OCI-LY7 (cell line): ENCODE results near the gene SLAMF6. TPM values are rescaled to one million over a fixed set of nuclear protein-coding genes. Genes with fewer than 3 reads are reported as not detected.

ENCODE experiments used
- BruUV-seq: library from RNA; stranded (reverse); fragments of 400-500 nt; replicated peaks from 2 replicates; lab custom pipeline; 2021; lab: Mats Ljungman, UMichigan
- CTCF ChIA-PET: fragments of 300-600 bp; sonication (Branson Sonifier 250); formaldehyde crosslinking; loops from one replicate; lab custom pipeline; 2022; ENCODE audit warnings: antibody characterized with exemption; ENCODE audit not compliant: unreplicated experiment; lab: Charles Lee
- POLR2A ChIA-PET: fragments of 300-600 bp; sonication (Branson Sonifier 250); formaldehyde crosslinking; loops from one replicate; lab custom pipeline; 2022; ENCODE audit warnings: antibody characterized with exemption; lab: Charles Lee
- DNase-seq: peaks from one replicate; pipeline ENCODE4 v3.0.0-alpha.2; 2015; ENCODE audit warnings: low spot score
- H2AFZ ChIP-seq: fragments of 200-600 bp; sonication (generic), shearing (Covaris generic); 2 replicates; pipeline ENCODE4 v1.6.1; 2014; ENCODE audit warnings: mild to moderate bottlenecking, antibody characterized with exemption, low read length, moderate library complexity
- H3K27ac ChIP-seq: fragments of 200-600 bp; sonication (generic); 2 replicates; pipeline ENCODE4 v1.5.1; 2014; ENCODE audit warnings: mixed run types, low read depth, mild to moderate bottlenecking, moderate library complexity, low read length, inconsistent platforms; ENCODE audit not compliant: poor library complexity, severe bottlenecking
- H3K36me3 ChIP-seq: fragments of 200-600 bp; sonication (generic); 2 replicates; pipeline ENCODE4 v1.6.1; 2014; ENCODE audit warnings: mild to moderate bottlenecking, antibody characterized with exemption, low read length, moderate library complexity, mixed read lengths; ENCODE audit not compliant: insufficient read depth
- H3K4me1 ChIP-seq: fragments of 200-600 bp; sonication (generic); 2 replicates; pipeline ENCODE4 v1.5.1; 2014; ENCODE audit warnings: mild to moderate bottlenecking, low read length; ENCODE audit not compliant: insufficient read depth, poor library complexity, severe bottlenecking
- H3K4me2 ChIP-seq: fragments of 200-600 bp; sonication (generic); 2 replicates; pipeline ENCODE4 v1.6.1; 2014; ENCODE audit warnings: mild to moderate bottlenecking, low read length
- H3K4me3 ChIP-seq: fragments of 200-600 bp; sonication (generic); 2 replicates; pipeline ENCODE4 v1.5.1; 2014; ENCODE audit warnings: mild to moderate bottlenecking, low read depth, low read length; ENCODE audit not compliant: poor library complexity, severe bottlenecking
- H3K79me2 ChIP-seq: fragments of 200-600 bp; sonication (generic); 2 replicates; pipeline ENCODE4 v1.6.1; 2016; ENCODE audit warnings: low read depth, mild to moderate bottlenecking, low read length, moderate library complexity, mixed read lengths; ENCODE audit not compliant: insufficient read depth
- H3K9me2 ChIP-seq: fragments of 200-600 bp; sonication (generic); 2 replicates; pipeline ENCODE4 v1.6.1; 2016; ENCODE audit warnings: mild to moderate bottlenecking, low read length, mixed read lengths; ENCODE audit not compliant: insufficient read depth
- H3K9me3 ChIP-seq: fragments of 200-600 bp; sonication (generic); 2 replicates; pipeline ENCODE4 v1.6.1; 2014; ENCODE audit warnings: mild to moderate bottlenecking, mixed run types, low read length, mixed read lengths
- H4K20me1 ChIP-seq: fragments of 200-600 bp; sonication (generic); 2 replicates; pipeline ENCODE4 v1.6.1; 2014; ENCODE audit warnings: mild to moderate bottlenecking, antibody characterized with exemption, low read length, moderate library complexity, mixed read lengths; ENCODE audit not compliant: insufficient read depth
- CTCF ChIP-seq: fragments of 200-600 bp; sonication (generic); conservative IDR thresholded peaks from 2 replicates; pipeline ENCODE4 v1.5.1; 2014; ENCODE audit warnings: mild to moderate bottlenecking, antibody characterized with exemption, low read length, moderate library complexity, mixed read lengths
- EZH2phosphoT487 ChIP-seq: fragments of 200-600 bp; sonication (generic); IDR thresholded peaks from 2 replicates; pipeline ENCODE4 v1.6.1; 2018; ENCODE audit warnings: low read depth, borderline replicate concordance, mild to moderate bottlenecking, mixed run types, antibody characterized with exemption, low read length, moderate library complexity, mixed read lengths
- intact Hi-C: fragments of 100-400 bp; cut with micrococcal nuclease; formaldehyde crosslinking; loops from one replicate; pipeline ENCODE4 v1.10.0; 2022; ENCODE audit not compliant: unreplicated experiment
- total RNA-seq, 2 experiments: library from RNA; depleted of rRNA in 1 of 2; stranded (reverse); fragments of >200 nt in 1 of 2; shearing (Covaris generic) in 1 of 2; gene quantifications; 2 replicates each; pipeline ENCODE4 v1.2.3, GENCODE V29; 2014 to 2022

Gene SLAMF6
- total RNA-seq, 2 experiments from 2014 or later = 43.0 to 65.1 TPM

GRCh38 chr1:160474392-160475242 lies 48.4 kb downstream of the SLAMF6 start:
- Histone ChIP-seq H2AFZ (peak overlapping the region; percentile 82), H3K4me2 (peak overlapping the region; percentile 45), H3K36me3 (no peaks in the 10 kb centered on the region), H3K9me2 (no peaks in the 10 kb centered on the region), H3K27ac (peak overlapping the region; percentile 68), H4K20me1 (no peaks in the 10 kb centered on the region), H3K79me2 (no peaks in the 10 kb centered on the region), H3K4me1 (peaks cover 37% of the 10 kb centered on the region), H3K9me3 (peaks cover 7% of the 10 kb centered on the region), H3K4me3 (peak overlapping the region; percentile 17)
- intact Hi-C loops = loop anchor here (2.0 kb wide), 1 partner anchor 14 kb away; no protein-coding TSS in a partner anchor
- DNase-seq = peak; percentile 66
- POLR2A ChIA-PET = interaction anchor here (0.6 to 3.9 kb wide), 20 partner anchors 10 to 199 kb away, joined by 3 to 26 read pairs (median 4); partner anchors contain the start of gene SLAMF6
- no TSS peak for BruUV-seq
- TF ChIP-seq EZH2phosphoT487 (no peak), CTCF (no peak)
- CTCF ChIA-PET = interaction anchor here (0.7 to 1.4 kb wide), 2 partner anchors 10 to 16 kb away, joined by 3 read pairs; no protein-coding TSS in a partner anchor

- H4K20me1 ChIP-seq = no peaks in the 10 kb centered on the region
- H3K9me3 ChIP-seq = peaks cover 7% of the 10 kb centered on the region
- H3K27ac ChIP-seq = no peak overlapping the region
- intact Hi-C loops = no loop called here
- H2AFZ ChIP-seq = no peak overlapping the region
- CTCF ChIA-PET = no interaction called here
- H3K9me2 ChIP-seq = no peaks in the 10 kb centered on the region
- DNase-seq = no peak
- no peaks in the 10 kb centered on the region for H3K79me2 ChIP-seq
- no TSS peak for BruUV-seq
- TF ChIP-seq CTCF = no peak
- TF ChIP-seq EZH2phosphoT487 = no peak
- H3K4me3 ChIP-seq = no peak overlapping the region
- no peaks in the 10 kb centered on the region for H3K36me3 ChIP-seq
- POLR2A ChIA-PET = interaction anchor here (1.2 to 3.9 kb wide), 2 partner anchors 8 to 15 kb away, joined by 4 to 24 read pairs; no protein-coding TSS in a partner anchor
- peaks cover 44% of the 10 kb centered on the region for H3K4me1 ChIP-seq
- no peak overlapping the region for H3K4me2 ChIP-seq
Observed at GRCh38 chr1:160472112-160472511, 50.9 kb downstream of the SLAMF6 start.
